Measurements from ENCODE around the gene CCDC6. TPM values are rescaled to one million over a fixed set of nuclear protein-coding genes. Genes with fewer than 3 reads are reported as not detected.

Gene CCDC6
- total and polyA plus RNA-seq, 2 of the 8 experiments (the other 6 are each of a cell fraction or from before 2014, with no cell fraction given): 42.2 to 74.4 TPM

DNA sequence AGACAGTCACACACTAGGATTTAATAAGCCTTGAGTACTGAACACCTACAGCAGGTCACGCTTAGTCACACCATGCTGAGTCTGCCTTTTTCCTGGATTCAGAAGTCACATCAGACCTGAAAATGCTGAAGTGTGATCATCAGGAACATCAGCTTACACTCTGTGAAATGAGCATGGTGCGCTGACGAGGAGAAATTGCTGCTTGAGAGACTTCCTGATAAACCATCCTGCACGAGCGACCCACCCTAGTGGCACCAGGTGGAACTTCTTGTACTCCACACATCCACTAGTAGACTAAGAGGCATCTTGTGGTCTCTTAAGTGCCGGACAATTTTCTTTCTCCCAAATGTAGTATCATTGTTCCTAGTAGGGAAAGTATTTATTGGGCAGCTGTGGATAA is 101.3 kb downstream of the CCDC6 start:
- H3K4ac ChIP-seq (replicated peaks; ENCODE audit: insufficient read length, low read depth, low read length): no peak overlapping the region
- H3K56ac ChIP-seq (replicated peaks; ENCODE audit: insufficient read length, low read depth, low read length): no peak overlapping the region
- ChIA-PET CTCF (ENCODE audit: partially characterized antibody) (interaction anchor here (0.7 to 3.9 kb wide), 24 partner anchors 9 to 222 kb away, joined by 3 to 27 read pairs (median 4); no protein-coding TSS in a partner anchor), POLR2A (ENCODE audit: partially characterized antibody) (no interaction called here)
- H3K27me3 ChIP-seq (replicated peaks in 1 of 4; ENCODE audit: control insufficient read depth in 3 of 4, extremely low read depth in 1 of 4, insufficient read depth in 3 of 4, low read length in 3 of 4): no peaks in the 10 kb centered on the region; a peak in 1 of 7 replicates
- H4K5ac ChIP-seq (ENCODE audit: insufficient read length, low read depth, low read length): no peak overlapping the region
- H3K4me1 ChIP-seq (replicated peaks in 1 of 4; ENCODE audit: control insufficient read depth in 3 of 4, insufficient read depth in 4 of 4, low read length in 3 of 4): peaks cover 0 to 13% (median 5%) of the 10 kb centered on the region in 4 experiments; a peak in 5 of 7 replicates
- WGBS, 2 experiments (ENCODE audit: extremely low coverage in 1 of 2, insufficient coverage in 1 of 2, insufficient read length in 1 of 2, insufficient replicate concordance in 2 of 2, low coverage in 1 of 2, low lambda C conversion rate in 2 of 2, missing lambda C conversion rate in 1 of 2): 83% methylated on average over 6 of the region's 6 CpGs; no CpG with 5 or more reads in 1 of the 2 experiments
- H2BK15ac ChIP-seq (ENCODE audit: low read length): no peak overlapping the region
- FAIRE-seq: peak; percentile 85
- H2BK12ac ChIP-seq (ENCODE audit: low read depth, low read length): no peak overlapping the region
- H3K4me2 ChIP-seq (ENCODE audit: insufficient read depth in 1 of 2, low read depth in 2 of 2, low read length in 2 of 2): no peak overlapping the region
- H3K36me3 ChIP-seq (ENCODE audit: control insufficient read depth in 2 of 4, insufficient read depth in 4 of 4, low read length in 3 of 4): peaks cover 16 to 84% (median 50%) of the 10 kb centered on the region in 4 experiments
- H3K79me1 ChIP-seq (ENCODE audit: low read depth, low read length): no peaks in the 10 kb centered on the region
- H3K79me2 ChIP-seq (ENCODE audit: control insufficient read depth in 1 of 2, insufficient read depth in 2 of 2, low read length in 2 of 2): no peaks in the 10 kb centered on the region
- no peaks in the 10 kb centered on the region for H3K9me3 ChIP-seq (ENCODE audit: insufficient read depth in 2 of 2, low read depth in 1 of 2, low read length in 1 of 2)
- H2AK5ac ChIP-seq (ENCODE audit: low read depth, low read length): no peak overlapping the region
- H3K23ac ChIP-seq (ENCODE audit: insufficient read length): no peak overlapping the region
- no peak overlapping the region for H2BK120ac ChIP-seq (replicated peaks; ENCODE audit: low read depth, low read length)
- no peaks in the 10 kb centered on the region for H3K23me2 ChIP-seq (ENCODE audit: low read depth, low read length)
- no peak overlapping the region for H4K8ac ChIP-seq (ENCODE audit: extremely low read depth, insufficient read depth, low read length)
- no peak for TF ChIP-seq SAP30 (IDR thresholded peaks at IDR 0.05; ENCODE audit: insufficient read depth, insufficient replicate concordance, low read length)
- TF ChIP-seq SP1 (IDR thresholded peaks at IDR 0.05; ENCODE audit: low read depth, low read length): no peak
- peak; percentile 58 to 64 for TF ChIP-seq RAD21 (IDR thresholded peaks at IDR 0.05 in 1 of 2, conservative IDR thresholded peaks at IDR 0.05 in 1 of 2; ENCODE audit: low read depth in 2 of 2, low read length in 2 of 2)
- TF ChIP-seq, protein P1, sequence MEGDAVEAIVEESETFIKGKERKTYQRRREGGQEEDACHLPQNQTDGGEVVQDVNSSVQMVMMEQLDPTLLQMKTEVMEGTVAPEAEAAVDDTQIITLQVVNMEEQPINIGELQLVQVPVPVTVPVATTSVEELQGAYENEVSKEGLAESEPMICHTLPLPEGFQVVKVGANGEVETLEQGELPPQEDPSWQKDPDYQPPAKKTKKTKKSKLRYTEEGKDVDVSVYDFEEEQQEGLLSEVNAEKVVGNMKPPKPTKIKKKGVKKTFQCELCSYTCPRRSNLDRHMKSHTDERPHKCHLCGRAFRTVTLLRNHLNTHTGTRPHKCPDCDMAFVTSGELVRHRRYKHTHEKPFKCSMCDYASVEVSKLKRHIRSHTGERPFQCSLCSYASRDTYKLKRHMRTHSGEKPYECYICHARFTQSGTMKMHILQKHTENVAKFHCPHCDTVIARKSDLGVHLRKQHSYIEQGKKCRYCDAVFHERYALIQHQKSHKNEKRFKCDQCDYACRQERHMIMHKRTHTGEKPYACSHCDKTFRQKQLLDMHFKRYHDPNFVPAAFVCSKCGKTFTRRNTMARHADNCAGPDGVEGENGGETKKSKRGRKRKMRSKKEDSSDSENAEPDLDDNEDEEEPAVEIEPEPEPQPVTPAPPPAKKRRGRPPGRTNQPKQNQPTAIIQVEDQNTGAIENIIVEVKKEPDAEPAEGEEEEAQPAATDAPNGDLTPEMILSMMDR (IDR thresholded peaks at IDR 0.05; ENCODE audit: control extremely low read depth in 1 of 3, insufficient read depth in 1 of 3, low read depth in 1 of 3, low read length in 3 of 3): peak; percentile 65 to 78 (median 73)
- no peak for TF ChIP-seq POLR2A (IDR thresholded peaks at IDR 0.05; ENCODE audit: control extremely low read depth in 1 of 2, low read depth in 2 of 2, low read length in 2 of 2)
- DNase-seq (ENCODE audit: low read depth in 1 of 2, low spot score in 2 of 2): peak; percentile 29 to 61
- no peak overlapping the region for H3K18ac ChIP-seq (ENCODE audit: extremely low read depth, low read length)
- H2BK20ac ChIP-seq (ENCODE audit: low read length): no peak overlapping the region
- no peak overlapping the region for H2AFZ ChIP-seq (ENCODE audit: low read length)
- no peak overlapping the region for H4K91ac ChIP-seq (replicated peaks; ENCODE audit: insufficient read length, low read length)
- peaks cover 0 to 4% of the 10 kb centered on the region in 2 experiments for H4K20me1 ChIP-seq (replicated peaks in 1 of 2; ENCODE audit: control insufficient read depth in 1 of 2, insufficient read depth in 2 of 2, low read length in 2 of 2)
- no peak overlapping the region for H3K27ac ChIP-seq (ENCODE audit: low read depth, low read length)
- H2BK5ac ChIP-seq (ENCODE audit: low read depth, low read length): no peak overlapping the region
- H3K14ac ChIP-seq (ENCODE audit: insufficient read length): no peak overlapping the region
- no peak overlapping the region for H3K4me3 ChIP-seq (ENCODE audit: extremely low read depth in 1 of 4, insufficient read depth in 2 of 4, low read depth in 3 of 4, low read length in 4 of 4)
- H3K9ac ChIP-seq (replicated peaks in 1 of 4; ENCODE audit: extremely low read depth in 1 of 4, low read depth in 3 of 4, low read length in 3 of 4): no peak overlapping the region

Measured in H1 (cell line).